GM19043 (cell line): ENCODE data around the gene NFATC2.

Experiments used
- ATAC-seq: cut with Tn5 transposase; IDR thresholded peaks from one replicate; pipeline ENCODE4 v1.9.1; 2021; ENCODE audit warnings: low read depth; ENCODE audit not compliant: unreplicated experiment

Gene NFATC2

GRCh38 chr20:51368461-51369211, 173.9 kb downstream of the NFATC2 start:
- ATAC-seq = no peak

- no peak for ATAC-seq
Observed at GRCh38 chr20:51366155-51366886, 176.2 kb downstream of the NFATC2 start.

- no peak for ATAC-seq
Observed at GRCh38 chr20:51365670-51366069, 176.8 kb downstream of the NFATC2 start.

- no peak for ATAC-seq
Observed at GRCh38 chr20:51363813-51364212, 178.7 kb downstream of the NFATC2 start.

GRCh38 chr20:51363378-51363777, 179.1 kb downstream of the NFATC2 start:
- no peak for ATAC-seq

GRCh38 chr20:51362254-51362653, 180.3 kb downstream of the NFATC2 start:
- no peak for ATAC-seq

GRCh38 chr20:51361258-51361657, 181.3 kb downstream of the NFATC2 start:
- ATAC-seq = no peak

- no peak for ATAC-seq
Observed at GRCh38 chr20:51360451-51361201, 181.9 kb downstream of the NFATC2 start.

GRCh38 chr20:51359947-51360346, 182.6 kb downstream of the NFATC2 start:
- ATAC-seq = no peak

GRCh38 chr20:51359401-51359800, 183.1 kb downstream of the NFATC2 start:
- ATAC-seq = no peak

GRCh38 chr20:51358032-51358724, 184.3 kb downstream of the NFATC2 start:
- ATAC-seq = no peak

GRCh38 chr20:51357543-51357942, 185.0 kb downstream of the NFATC2 start:
- no peak for ATAC-seq

GRCh38 chr20:51356871-51357270, 185.6 kb downstream of the NFATC2 start:
- ATAC-seq = no peak

- no peak for ATAC-seq
Observed at GRCh38 chr20:51354769-51355319, 187.7 kb downstream of the NFATC2 start.

GRCh38 chr20:51354191-51354768, 188.2 kb downstream of the NFATC2 start:
- ATAC-seq = no peak

- ATAC-seq = no peak
Observed at GRCh38 chr20:51353491-51353890, 189.0 kb downstream of the NFATC2 start.

GRCh38 chr20:51352791-51353190, 189.7 kb downstream of the NFATC2 start:
- ATAC-seq = no peak

GRCh38 chr20:51350941-51351631, 191.4 kb downstream of the NFATC2 start:
- ATAC-seq = no peak

- ATAC-seq = no peak
Observed at GRCh38 chr20:51348876-51349275, 193.6 kb downstream of the NFATC2 start.
